GM10248 (cell line): ENCODE results near the gene SLC20A1.

Experiments
- CTCF ChIA-PET: fragments of 300-600 bp; sonication (Branson Sonifier 250); formaldehyde crosslinking; extraction: SDS; loops from one replicate; lab custom pipeline; 2021; ENCODE audit warnings: antibody characterized with exemption; lab: Yijun Ruan, JAX
- POLR2A ChIA-PET: fragments of 350-650 bp; sonication (Branson Sonifier 250); formaldehyde crosslinking; extraction: SDS; loops from one replicate; lab custom pipeline; 2020; ENCODE audit warnings: antibody characterized with exemption; lab: Yijun Ruan, JAX
- DNase-seq: peaks from one replicate; pipeline ENCODE4 v3.0.0; 2012; ENCODE audit errors: extremely low spot score
- CTCF ChIP-seq: IDR thresholded peaks from 2 replicates; pipeline ENCODE4 v1.5.1; 2012; ENCODE audit warnings: mild to moderate bottlenecking, low read depth; ENCODE audit errors: extremely low read depth, missing control alignments, control extremely low read depth

The SLC20A1 gene

GRCh38 chr2:112639936-112640335, 5.8 kb upstream of the SLC20A1 start:
- no peak for TF ChIP-seq CTCF
- ChIA-PET CTCF (interaction anchor here (8.1 to 10.1 kb wide), 2 partner anchors 10 to 87 kb away, joined by 87 to 136 read pairs; no protein-coding TSS in a partner anchor), POLR2A (no interaction called here)

GRCh38 chr2:112640467-112640799, 5.3 kb upstream of the SLC20A1 start:
- DNase-seq: no peak
- no peak for TF ChIP-seq CTCF
- CTCF ChIA-PET: interaction anchor here (0.9 to 10.1 kb wide), 3 partner anchors 10 to 87 kb away, joined by 3 to 136 read pairs (median 87); no protein-coding TSS in a partner anchor
- POLR2A ChIA-PET: no interaction called here

More at GRCh38 chr2:112639936-112640335, 5.8 kb upstream of the SLC20A1 start:
- DNase-seq: no peak

- no peak for DNase-seq
- no peak for TF ChIP-seq CTCF
- ChIA-PET POLR2A (no interaction called here), CTCF (interaction anchor here (0.9 to 10.1 kb wide), 4 partner anchors 11 to 86 kb away, joined by 3 to 136 read pairs (median 46); no protein-coding TSS in a partner anchor)
Measured at GRCh38 chr2:112640800-112641675, 4.7 kb upstream of the SLC20A1 start.

GRCh38 chr2:112641701-112642100, 4.0 kb upstream of the SLC20A1 start:
- ChIA-PET CTCF (interaction anchor here (1.9 to 10.1 kb wide), 3 partner anchors 11 to 85 kb away, joined by 6 to 136 read pairs (median 87); no protein-coding TSS in a partner anchor), POLR2A (no interaction called here)
- no peak for TF ChIP-seq CTCF
- no peak for DNase-seq

- CTCF ChIA-PET: interaction anchor here (1.0 to 10.1 kb wide), 5 partner anchors 12 to 84 kb away, joined by 3 to 136 read pairs (median 6); no protein-coding TSS in a partner anchor
- POLR2A ChIA-PET: no interaction called here
- DNase-seq: no peak
- TF ChIP-seq CTCF: no peak
Measured at GRCh38 chr2:112642561-112642960, 3.2 kb upstream of the SLC20A1 start.

GRCh38 chr2:112642966-112643365, 2.8 kb upstream of the SLC20A1 start:
- no peak for TF ChIP-seq CTCF
- CTCF ChIA-PET: interaction anchor here (1.0 to 10.1 kb wide), 5 partner anchors 13 to 84 kb away, joined by 3 to 136 read pairs (median 6); no protein-coding TSS in a partner anchor
- no peak for DNase-seq
- POLR2A ChIA-PET: no interaction called here
